NT2/D1 (cell line): ENCODE measurements around the gene TMIE.

Experiments used
- SUZ12 ChIP-seq: IDR thresholded peaks from 2 replicates; pipeline ENCODE4 v1.6.1; 2011; ENCODE audit not compliant: insufficient read length, insufficient read depth; ENCODE audit errors: extremely low read depth
- YY1 ChIP-seq: IDR thresholded peaks from 2 replicates; pipeline ENCODE4 v1.6.1; 2011; ENCODE audit not compliant: insufficient read length, insufficient read depth

GRCh38 chr3:46656778-46657556 lies 44.2 kb upstream of the TMIE start:
- no peak for TF ChIP-seq SUZ12
- no peak for TF ChIP-seq YY1
